Testis (tissue), 3 donors: ENCODE data around the gene SDK2. TPM values are rescaled to one million over a fixed set of nuclear protein-coding genes. Genes with fewer than 3 reads are reported as not detected.

Source experiments
- DNase-seq: peaks from one replicate; pipeline ENCODE4 v3.0.0-alpha.2; 2019
- H3K27ac ChIP-seq, 2 donors: fragments of 200-600 bp; sonication (generic); one replicate each; pipeline ENCODE4 v1.5.1; 2019
- H3K27me3 ChIP-seq: fragments of 200-600 bp; sonication (generic); one replicate; pipeline ENCODE4 v1.5.1; 2019
- H3K36me3 ChIP-seq: fragments of 200-600 bp; sonication (generic); one replicate; pipeline ENCODE4 v1.5.1; 2017; ENCODE audit warnings: low read depth; ENCODE audit errors: missing control alignments
- H3K4me1 ChIP-seq: fragments of 200-600 bp; sonication (generic); one replicate; pipeline ENCODE4 v1.5.1; 2019
- H3K4me3 ChIP-seq, 2 donors: fragments of 200-600 bp; sonication (generic); one replicate each; pipeline ENCODE4 v1.5.1; 2017 to 2019
- H3K9me3 ChIP-seq: fragments of 200-600 bp; sonication (generic); one replicate; pipeline ENCODE4 v1.5.1; 2017
- CTCF ChIP-seq, 3 experiments: fragments of 450-650 bp in 2 of 3; fragments of 200-600 bp in 1 of 3; sonication (generic) in 1 of 3; IDR thresholded peaks; one replicate each; pipeline ENCODE4 v1.5.1; 2016 to 2019; ENCODE audit warnings: antibody characterized with exemption in 3 of 3, mild to moderate bottlenecking in 2 of 3, moderate library complexity in 1 of 3
- POLR2A ChIP-seq: fragments of 450-650 bp; IDR thresholded peaks from one replicate; pipeline ENCODE4 v1.6.1; 2017; ENCODE audit warnings: antibody characterized with exemption, mild to moderate bottlenecking, moderate library complexity
- WGBS, 2 donors: methylation state at CpG; one replicate each; pipeline ENCODE4 v1.1.5; 2018; 5-methylcytosine and 5-hydroxymethylcytosine counted together
- intact Hi-C: fragments of 100-400 bp; cut with DNase I; formaldehyde crosslinking; loops from one replicate; pipeline ENCODE4 v1.15.1; 2023; ENCODE audit warnings: low total_unique reads
- polyA plus RNA-seq: library from polyadenylated mRNA; stranded (reverse); fragments of 350-450 nt; fragmentation: Illumina TruSeq; extraction: RNeasy Lipid Tissue Mini Kit (QIAGEN cat#74804); gene quantifications from one replicate; pipeline ENCODE4 v1.2.3, GENCODE V29; 2014; ENCODE audit warnings: low read depth, low replicate concordance; ENCODE audit not compliant: insufficient read depth
- total RNA-seq, 2 donors: library from RNA; depleted of rRNA; stranded (reverse); fragments of >200 nt; gene quantifications; one replicate each; pipeline ENCODE4 v1.2.3, GENCODE V29; 2016

SDK2 gene
- total and polyA plus RNA-seq, 3 donors from 2014 or later, result 36.9 to 63.4 (median 55.4) TPM

DNA sequence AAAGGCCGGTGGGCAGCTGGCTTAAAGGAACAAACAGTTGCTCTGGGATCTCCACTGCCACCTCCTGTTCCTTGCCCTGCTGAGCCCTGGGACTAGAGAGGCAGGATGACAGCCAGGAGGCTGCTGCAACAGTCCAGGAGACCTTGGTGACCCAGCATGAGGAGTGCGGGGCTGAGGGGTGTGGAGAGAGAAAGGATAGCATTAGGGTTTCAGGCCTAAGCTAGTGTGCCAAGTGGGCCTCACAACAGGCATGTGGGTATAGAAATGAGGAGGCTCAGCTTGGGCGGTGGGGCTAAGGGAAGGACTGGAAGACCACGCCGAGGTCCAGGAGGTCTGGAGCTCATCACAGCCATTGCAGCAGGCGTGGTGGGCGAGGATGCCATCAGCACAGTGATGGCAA lies 39.8 kb downstream of the SDK2 start:
- H3K4me3 ChIP-seq, result no peak overlapping the region
- no peaks in the 10 kb centered on the region for H3K27me3 ChIP-seq
- intact Hi-C loops, result no loop called here
- no peaks in the 10 kb centered on the region for H3K4me1 ChIP-seq
- H3K9me3 ChIP-seq, result no peaks in the 10 kb centered on the region
- H3K36me3 ChIP-seq, result no peaks in the 10 kb centered on the region
- 92% methylated on average over 6 to 7 of the region's 7 CpGs for WGBS, 2 donors
- no peak for TF ChIP-seq POLR2A
- TF ChIP-seq CTCF (IDR thresholded peaks at IDR 0.05), result no peak
- H3K27ac ChIP-seq, result no peak overlapping the region
- no peak for DNase-seq

GRCh38 chr17:73603971-73604370 lies 40.3 kb downstream of the SDK2 start:
- H3K36me3 ChIP-seq, result no peaks in the 10 kb centered on the region
- WGBS, 2 donors, result 93 to 94% methylated on average over 20 of the region's 20 CpGs
- no peak overlapping the region for H3K4me3 ChIP-seq
- no peak overlapping the region for H3K27ac ChIP-seq
- no peaks in the 10 kb centered on the region for H3K4me1 ChIP-seq
- H3K27me3 ChIP-seq, result no peaks in the 10 kb centered on the region
- no peak for DNase-seq
- no peaks in the 10 kb centered on the region for H3K9me3 ChIP-seq
- TF ChIP-seq CTCF (IDR thresholded peaks at IDR 0.05), result no peak
- intact Hi-C loops, result no loop called here

GRCh38 chr17:73600103-73600871 lies 44.0 kb downstream of the SDK2 start:
- Histone ChIP-seq H3K27me3 (no peaks in the 10 kb centered on the region), H3K4me3 (no peak overlapping the region), H3K4me1 (no peaks in the 10 kb centered on the region), H3K36me3 (no peaks in the 10 kb centered on the region), H3K27ac (no peak overlapping the region), H3K9me3 (no peaks in the 10 kb centered on the region)
- TF ChIP-seq CTCF (IDR thresholded peaks at IDR 0.05) (no peak), POLR2A (no peak)
- intact Hi-C loops, result no loop called here
- no peak for DNase-seq
- WGBS, 2 donors, result 42 to 62% methylated on average over 7 to 16 of the region's 16 CpGs

DNA sequence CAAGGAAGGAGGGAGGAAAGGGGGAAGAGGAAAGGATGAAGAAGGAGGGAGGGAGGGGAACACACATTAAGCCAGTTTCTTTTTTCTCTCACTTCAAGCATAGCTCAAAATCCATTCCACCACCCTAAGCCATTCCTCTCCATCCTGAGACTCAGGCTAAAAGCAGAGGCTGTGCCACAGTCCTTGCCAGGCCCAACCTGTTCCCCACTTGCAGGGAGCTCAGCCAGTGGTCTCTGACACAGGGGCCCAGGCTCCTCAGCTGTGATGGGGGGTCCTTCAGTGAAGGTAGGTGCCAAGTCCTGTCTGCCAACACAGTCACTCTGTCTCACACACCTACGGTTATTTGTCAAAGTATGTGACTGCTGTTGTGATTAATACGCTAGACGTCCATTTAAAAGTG lies 44.6 kb downstream of the SDK2 start:
- Histone ChIP-seq H3K4me3 (no peak overlapping the region), H3K4me1 (no peaks in the 10 kb centered on the region), H3K27ac (no peak overlapping the region), H3K27me3 (no peaks in the 10 kb centered on the region), H3K9me3 (no peaks in the 10 kb centered on the region), H3K36me3 (no peaks in the 10 kb centered on the region)
- DNase-seq, result no peak
- 58 to 73% methylated on average over 3 of the region's 3 CpGs for WGBS, 2 donors
- intact Hi-C loops, result no loop called here
- no peak for TF ChIP-seq CTCF (IDR thresholded peaks at IDR 0.05)
- no peak for TF ChIP-seq POLR2A

DNA sequence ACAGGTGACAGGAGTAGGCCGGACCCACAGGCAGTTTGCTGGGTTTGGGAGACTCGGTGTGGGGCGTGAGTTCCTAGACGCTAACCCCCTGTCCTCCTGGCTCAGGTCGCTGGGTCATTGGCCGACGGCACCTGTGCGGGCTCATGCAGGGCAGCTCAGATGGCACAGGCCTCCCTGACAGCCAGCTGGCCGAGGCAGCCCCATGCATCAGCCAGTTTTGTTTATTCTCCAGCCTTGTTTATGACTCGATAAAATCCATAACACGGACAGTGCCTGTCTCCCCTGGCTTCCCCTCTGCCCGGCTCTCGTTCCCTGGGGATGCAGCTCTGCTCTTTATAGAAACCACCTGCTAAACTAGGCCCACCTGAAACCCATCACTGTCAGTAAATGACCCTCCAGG lies 46.0 kb downstream of the SDK2 start:
- no peaks in the 10 kb centered on the region for H3K36me3 ChIP-seq
- no peak for TF ChIP-seq POLR2A
- 93% methylated on average over 13 of the region's 13 CpGs for WGBS, 2 donors

More for the DNA sequence above, 46.0 kb downstream of the SDK2 start:
- no peaks in the 10 kb centered on the region for H3K27me3 ChIP-seq
- no peaks in the 10 kb centered on the region for H3K4me1 ChIP-seq
- intact Hi-C loops, result no loop called here
- DNase-seq, result no peak
- H3K4me3 ChIP-seq, result no peak overlapping the region
- no peaks in the 10 kb centered on the region for H3K9me3 ChIP-seq
- H3K27ac ChIP-seq, result no peak overlapping the region
